Measurements from ENCODE around the gene PHKB. TPM values are rescaled to one million over a fixed set of nuclear protein-coding genes. Genes with fewer than 3 reads are reported as not detected.

Gene PHKB
- total and polyA plus RNA-seq, 2 of the 8 experiments (the other 6 are each of a cell fraction or from before 2014, with no cell fraction given), result 18.6 to 38.3 TPM

DNA sequence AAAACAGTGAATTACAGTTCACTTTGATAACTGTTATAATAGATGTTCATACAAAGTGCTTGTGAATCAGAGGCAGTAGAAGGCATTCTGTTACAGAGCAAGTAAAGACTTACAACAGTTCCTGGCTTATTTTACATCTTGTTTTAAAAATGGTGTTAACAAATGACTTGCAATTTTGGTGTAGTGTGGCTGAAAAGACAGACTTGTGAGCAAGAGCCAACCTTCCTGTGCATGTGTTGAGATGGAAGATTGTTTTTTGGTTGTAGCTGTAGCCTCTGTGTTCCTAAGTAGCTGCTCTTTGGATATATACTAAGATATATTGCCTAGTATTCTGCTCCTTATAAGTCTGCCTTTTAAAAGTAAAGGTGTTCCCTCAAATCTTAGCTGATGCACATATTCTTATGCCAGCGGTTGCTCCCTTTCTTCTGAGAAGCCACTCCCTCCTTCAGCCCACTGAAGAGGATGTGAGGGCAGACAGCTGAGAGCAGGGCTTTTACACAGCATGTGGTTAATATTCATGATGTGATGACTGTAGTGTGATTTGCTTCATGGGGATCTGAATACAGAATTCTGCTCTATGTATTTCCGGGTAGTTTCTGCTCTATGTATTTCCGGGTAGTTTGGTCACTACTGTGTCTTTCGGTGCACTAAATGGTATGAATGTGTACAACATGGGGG, 182.3 kb downstream of the PHKB start:
- TF ChIP-seq, protein P1, sequence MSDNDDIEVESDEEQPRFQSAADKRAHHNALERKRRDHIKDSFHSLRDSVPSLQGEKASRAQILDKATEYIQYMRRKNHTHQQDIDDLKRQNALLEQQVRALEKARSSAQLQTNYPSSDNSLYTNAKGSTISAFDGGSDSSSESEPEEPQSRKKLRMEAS (IDR thresholded peaks at IDR 0.05), result no peak
- TF ChIP-seq KDM1A (IDR thresholded peaks at IDR 0.05; ENCODE audit: borderline replicate concordance, low read length) (no peak), SUZ12 (IDR thresholded peaks at IDR 0.05; ENCODE audit: low read length) (no peak), NANOG (IDR thresholded peaks at IDR 0.05; ENCODE audit: insufficient read depth, low read depth, low read length, poor library complexity, severe bottlenecking) (no peak), CBX5 (IDR thresholded peaks at IDR 0.05; ENCODE audit: low read depth, low read length) (no peak), SIN3A (conservative IDR thresholded peaks at IDR 0.05 in 1 of 2, IDR thresholded peaks at IDR 0.05 in 1 of 2; ENCODE audit: low read depth in 1 of 2, low read length in 2 of 2) (no peak), NRF1 (IDR thresholded peaks at IDR 0.05; ENCODE audit: low read depth, low read length) (no peak), TAF1 (IDR thresholded peaks at IDR 0.05; ENCODE audit: low read depth, low read length) (no peak), MAFK (IDR thresholded peaks at IDR 0.05; ENCODE audit: low read depth, low read length) (no peak), EGR1 (IDR thresholded peaks at IDR 0.05; ENCODE audit: borderline replicate concordance, low read depth, low read length) (no peak), ASH2L (IDR thresholded peaks at IDR 0.05; ENCODE audit: low read length) (no peak), TBP (IDR thresholded peaks at IDR 0.05; ENCODE audit: low read depth, low read length) (no peak)
- H3K79me1 ChIP-seq (ENCODE audit: low read depth, low read length), result no peaks in the 10 kb centered on the region
- H2BK20ac ChIP-seq (ENCODE audit: low read length), result no peak overlapping the region
- H3K27ac ChIP-seq (ENCODE audit: low read depth, low read length), result no peak overlapping the region
- H3K9ac ChIP-seq (replicated peaks in 1 of 4; ENCODE audit: extremely low read depth in 1 of 4, low read depth in 3 of 4, low read length in 3 of 4), result no peak overlapping the region
- no peak overlapping the region for H3K4me2 ChIP-seq (ENCODE audit: insufficient read depth in 1 of 2, low read depth in 2 of 2, low read length in 2 of 2)
- no peak overlapping the region for H3K4me3 ChIP-seq (ENCODE audit: extremely low read depth in 1 of 4, insufficient read depth in 2 of 4, low read depth in 3 of 4, low read length in 4 of 4)
- H2AK5ac ChIP-seq (ENCODE audit: low read depth, low read length), result no peak overlapping the region
- POLR2A ChIA-PET (ENCODE audit: partially characterized antibody), result interaction anchor here (0.5 kb wide), 1 partner anchor 127 kb away, joined by 4 read pairs; no protein-coding TSS in a partner anchor
- no peaks in the 10 kb centered on the region for H3K36me3 ChIP-seq (ENCODE audit: control insufficient read depth in 2 of 4, insufficient read depth in 4 of 4, low read length in 3 of 4)
- H4K91ac ChIP-seq (replicated peaks; ENCODE audit: insufficient read length, low read length), result no peak overlapping the region
- no peak overlapping the region for H2BK12ac ChIP-seq (ENCODE audit: low read depth, low read length)
- H2AFZ ChIP-seq (ENCODE audit: low read length), result no peak overlapping the region
- H3K4me1 ChIP-seq (replicated peaks in 1 of 4; ENCODE audit: control insufficient read depth in 3 of 4, insufficient read depth in 4 of 4, low read length in 3 of 4), result no peaks in the 10 kb centered on the region; a peak in 1 of 7 replicates
- H2BK120ac ChIP-seq (replicated peaks; ENCODE audit: low read depth, low read length), result no peak overlapping the region
- FAIRE-seq (no peak), DNase-seq (ENCODE audit: low read depth in 1 of 2, low spot score in 2 of 2) (no peak)
- H4K20me1 ChIP-seq (replicated peaks in 1 of 2; ENCODE audit: control insufficient read depth in 1 of 2, insufficient read depth in 2 of 2, low read length in 2 of 2), result no peaks in the 10 kb centered on the region
- no peak overlapping the region for H2BK15ac ChIP-seq (ENCODE audit: low read length)
- CTCF ChIA-PET (ENCODE audit: partially characterized antibody), result interaction anchor here (1.1 kb wide), 1 partner anchor 72 kb away, joined by 3 read pairs; no protein-coding TSS in a partner anchor
- no peaks in the 10 kb centered on the region for H3K79me2 ChIP-seq (ENCODE audit: control insufficient read depth in 1 of 2, insufficient read depth in 2 of 2, low read length in 2 of 2)
- no peaks in the 10 kb centered on the region for H3K27me3 ChIP-seq (replicated peaks in 1 of 4; ENCODE audit: control insufficient read depth in 3 of 4, extremely low read depth in 1 of 4, insufficient read depth in 3 of 4, low read length in 3 of 4)
- H4K5ac ChIP-seq (ENCODE audit: insufficient read length, low read depth, low read length), result no peak overlapping the region
- H3K23ac ChIP-seq (ENCODE audit: insufficient read length), result no peak overlapping the region
- no peak overlapping the region for H3K56ac ChIP-seq (replicated peaks; ENCODE audit: insufficient read length, low read depth, low read length)
- WGBS, 2 experiments (ENCODE audit: extremely low coverage in 1 of 2, insufficient coverage in 1 of 2, insufficient read length in 1 of 2, insufficient replicate concordance in 2 of 2, low coverage in 1 of 2, low lambda C conversion rate in 2 of 2, missing lambda C conversion rate in 1 of 2), result 90% methylated on average over 4 of the region's 4 CpGs; no CpG with 5 or more reads in 1 of the 2 experiments
- H2BK5ac ChIP-seq (ENCODE audit: low read depth, low read length), result no peak overlapping the region
- no peak overlapping the region for H4K8ac ChIP-seq (ENCODE audit: extremely low read depth, insufficient read depth, low read length)
- no peaks in the 10 kb centered on the region for H3K23me2 ChIP-seq (ENCODE audit: low read depth, low read length)
- H3K9me3 ChIP-seq (ENCODE audit: insufficient read depth in 2 of 2, low read depth in 1 of 2, low read length in 1 of 2), result no peaks in the 10 kb centered on the region
- no peak overlapping the region for H3K14ac ChIP-seq (ENCODE audit: insufficient read length)
- no peak overlapping the region for H3K4ac ChIP-seq (replicated peaks; ENCODE audit: insufficient read length, low read depth, low read length)
- no peak overlapping the region for H3K18ac ChIP-seq (ENCODE audit: extremely low read depth, low read length)

All from H1 (cell line).